DOHH2 (cell line): ENCODE measurements around the gene VPS37B.

Experiments used
- CTCF ChIP-seq: fragments of 200-600 bp; sonication (generic); IDR thresholded peaks from one replicate; pipeline ENCODE4 v1.5.1; 2014; ENCODE audit warnings: antibody characterized with exemption, mild to moderate bottlenecking, low read depth, low read length; ENCODE audit not compliant: poor library complexity, severe bottlenecking
- EZH2phosphoT487 ChIP-seq: fragments of 200-600 bp; sonication (generic); IDR thresholded peaks from 2 replicates; pipeline ENCODE4 v1.6.1; 2017; ENCODE audit warnings: borderline replicate concordance, mild to moderate bottlenecking, antibody characterized with exemption, low read length, moderate library complexity, mixed read lengths

GRCh38 chr12:122852336-122853275 is 43.3 kb downstream of the VPS37B start:
- no peak for TF ChIP-seq CTCF
- no peak for TF ChIP-seq EZH2phosphoT487
